Lower lobe of right lung (tissue), 2 donors: ENCODE results near the gene S100A8. TPM values are rescaled to one million over a fixed set of nuclear protein-coding genes. Genes with fewer than 3 reads are reported as not detected.

ENCODE experiments used
- ATAC-seq, 2 donors: fragments of 200-7000 bp; cut with Tn5 transposase; one replicate each; pipeline ENCODE4 v1.9.1; 2020 to 2022; ENCODE audit warnings: mild to moderate bottlenecking in 2 of 2, moderate library complexity in 2 of 2
- DNase-seq: peaks from one replicate; pipeline ENCODE4 v3.0.0-alpha.2; 2020
- H3K27ac ChIP-seq: fragments of 200-600 bp; one replicate; pipeline ENCODE4 v1.8.0; 2022
- H3K27me3 ChIP-seq: fragments of 200-600 bp; one replicate; pipeline ENCODE4 v1.8.0; 2022; ENCODE audit warnings: low read depth
- H3K36me3 ChIP-seq: fragments of 200-600 bp; one replicate; pipeline ENCODE4 v1.8.0; 2022; ENCODE audit warnings: mild to moderate bottlenecking
- H3K4me1 ChIP-seq: fragments of 200-600 bp; one replicate; pipeline ENCODE4 v1.8.0; 2022
- H3K4me3 ChIP-seq: fragments of 200-600 bp; one replicate; pipeline ENCODE4 v1.8.0; 2022; ENCODE audit warnings: mild to moderate bottlenecking
- H3K9me3 ChIP-seq: fragments of 200-600 bp; one replicate; pipeline ENCODE4 v1.8.0; 2022
- intact Hi-C: fragments of 100-400 bp; cut with DNase I; formaldehyde crosslinking; loops from one replicate; pipeline ENCODE4 v1.11.0; 2022
- total RNA-seq: library from RNA; stranded (reverse); fragmentation: NEBNext Ultra II Directional; extraction: Animal tissue kit (Norgen Biotek cat#: 25700); gene quantifications from one replicate; pipeline ENCODE4 v1.2.1, GENCODE V29; 2021
- TF ChIP-seq, protein P1 (sequence below): fragments of 200-600 bp; IDR thresholded peaks from one replicate; pipeline ENCODE4 v1.8.0; 2022; ENCODE audit warnings: antibody characterized with exemption, mild to moderate bottlenecking
- donor health status: DM: no; HTN: yes; CAD: no; lungs with severe emphysema.

Gene S100A8
- total RNA-seq, 1 donor from 2014 or later: 622 TPM

DNA sequence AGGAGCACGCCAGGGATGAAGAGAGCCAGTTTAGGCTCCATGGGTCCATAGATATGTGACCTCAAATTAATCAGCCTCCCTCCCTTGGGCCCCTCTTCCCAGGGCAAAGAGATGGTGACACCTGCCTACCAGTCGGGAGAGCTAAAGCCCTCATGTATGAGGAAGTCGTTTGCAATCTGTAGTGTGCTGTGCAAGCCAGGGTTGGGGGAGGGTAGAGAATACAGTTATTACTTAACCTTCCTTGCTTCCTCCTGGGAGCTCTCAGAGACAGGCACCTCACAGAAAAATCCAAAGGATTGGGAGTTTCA, 46.2 kb downstream of the S100A8 start:
- Histone ChIP-seq H3K36me3 (no peaks in the 10 kb centered on the region), H3K9me3 (no peaks in the 10 kb centered on the region), H3K4me1 (peaks cover 23% of the 10 kb centered on the region), H3K27me3 (peaks cover 32% of the 10 kb centered on the region), H3K4me3 (no peak overlapping the region), H3K27ac (no peak overlapping the region)
- ATAC-seq (peak; percentile 70 to 84), DNase-seq (no peak)
- intact Hi-C loops: no loop called here
- TF ChIP-seq, protein P1, sequence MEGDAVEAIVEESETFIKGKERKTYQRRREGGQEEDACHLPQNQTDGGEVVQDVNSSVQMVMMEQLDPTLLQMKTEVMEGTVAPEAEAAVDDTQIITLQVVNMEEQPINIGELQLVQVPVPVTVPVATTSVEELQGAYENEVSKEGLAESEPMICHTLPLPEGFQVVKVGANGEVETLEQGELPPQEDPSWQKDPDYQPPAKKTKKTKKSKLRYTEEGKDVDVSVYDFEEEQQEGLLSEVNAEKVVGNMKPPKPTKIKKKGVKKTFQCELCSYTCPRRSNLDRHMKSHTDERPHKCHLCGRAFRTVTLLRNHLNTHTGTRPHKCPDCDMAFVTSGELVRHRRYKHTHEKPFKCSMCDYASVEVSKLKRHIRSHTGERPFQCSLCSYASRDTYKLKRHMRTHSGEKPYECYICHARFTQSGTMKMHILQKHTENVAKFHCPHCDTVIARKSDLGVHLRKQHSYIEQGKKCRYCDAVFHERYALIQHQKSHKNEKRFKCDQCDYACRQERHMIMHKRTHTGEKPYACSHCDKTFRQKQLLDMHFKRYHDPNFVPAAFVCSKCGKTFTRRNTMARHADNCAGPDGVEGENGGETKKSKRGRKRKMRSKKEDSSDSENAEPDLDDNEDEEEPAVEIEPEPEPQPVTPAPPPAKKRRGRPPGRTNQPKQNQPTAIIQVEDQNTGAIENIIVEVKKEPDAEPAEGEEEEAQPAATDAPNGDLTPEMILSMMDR: no peak

DNA sequence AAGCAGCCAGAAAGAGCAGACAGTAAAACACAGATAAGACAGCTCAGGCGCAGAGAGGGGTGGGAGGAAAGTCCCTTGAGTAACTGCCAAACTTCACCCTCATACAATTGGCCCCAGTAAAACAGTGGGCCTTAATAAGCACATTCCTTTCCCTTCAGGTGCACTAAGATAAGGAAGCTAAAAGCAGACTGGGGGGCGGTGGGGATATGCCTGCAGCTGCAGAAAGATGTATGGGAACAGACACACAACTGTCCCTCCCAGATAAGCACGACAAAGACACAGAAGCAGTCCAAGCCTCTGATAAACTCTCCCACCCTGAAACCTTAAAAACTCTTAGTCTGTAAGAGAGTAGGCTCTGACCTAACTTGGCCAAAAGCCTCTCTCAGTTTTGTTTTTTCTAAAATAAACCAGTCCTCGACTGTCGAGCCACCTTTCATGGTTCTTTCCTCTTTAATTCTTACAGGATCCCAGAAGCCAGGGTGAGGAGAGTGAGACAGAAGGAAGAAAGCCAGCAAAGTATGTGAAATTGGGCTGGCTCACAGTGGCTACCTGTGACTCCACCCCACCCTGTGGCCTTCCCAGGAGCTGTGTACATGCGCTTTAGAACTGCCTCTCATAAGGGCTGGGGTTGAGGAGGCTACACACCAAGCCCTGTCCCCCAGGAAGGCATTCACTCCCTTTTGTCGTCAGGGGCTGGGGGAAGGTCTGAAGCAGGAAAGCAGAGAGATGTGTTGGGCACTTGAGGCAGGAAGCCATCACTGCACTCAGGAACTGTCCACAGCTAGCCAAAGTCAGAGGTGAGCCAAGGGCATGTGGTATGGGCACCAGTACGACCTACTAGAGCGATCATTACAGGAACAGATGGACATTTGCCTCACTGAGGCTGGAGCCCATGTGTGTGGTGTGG, 46.8 kb downstream of the S100A8 start:
- Histone ChIP-seq H3K27me3 (peaks cover 30% of the 10 kb centered on the region), H3K27ac (no peak overlapping the region), H3K9me3 (no peaks in the 10 kb centered on the region), H3K36me3 (no peaks in the 10 kb centered on the region), H3K4me3 (no peak overlapping the region), H3K4me1 (peaks cover 23% of the 10 kb centered on the region)
- intact Hi-C loops: no loop called here
- DNase-seq: no peak
- peak in 1 of 2 donors; percentile 17 for ATAC-seq
- TF ChIP-seq, protein P1: no peak

- ATAC-seq: no peak
- no peaks in the 10 kb centered on the region for H3K9me3 ChIP-seq
- peaks cover 22% of the 10 kb centered on the region for H3K27me3 ChIP-seq
- intact Hi-C loops: no loop called here
- no peak overlapping the region for H3K4me3 ChIP-seq
- TF ChIP-seq, protein P1: no peak
- H3K27ac ChIP-seq: no peak overlapping the region
- H3K36me3 ChIP-seq: no peaks in the 10 kb centered on the region
- no peak for DNase-seq
- H3K4me1 ChIP-seq: peaks cover 23% of the 10 kb centered on the region
Measured at GRCh38 chr1:153343040-153343681, 47.7 kb downstream of the S100A8 start.

DNA sequence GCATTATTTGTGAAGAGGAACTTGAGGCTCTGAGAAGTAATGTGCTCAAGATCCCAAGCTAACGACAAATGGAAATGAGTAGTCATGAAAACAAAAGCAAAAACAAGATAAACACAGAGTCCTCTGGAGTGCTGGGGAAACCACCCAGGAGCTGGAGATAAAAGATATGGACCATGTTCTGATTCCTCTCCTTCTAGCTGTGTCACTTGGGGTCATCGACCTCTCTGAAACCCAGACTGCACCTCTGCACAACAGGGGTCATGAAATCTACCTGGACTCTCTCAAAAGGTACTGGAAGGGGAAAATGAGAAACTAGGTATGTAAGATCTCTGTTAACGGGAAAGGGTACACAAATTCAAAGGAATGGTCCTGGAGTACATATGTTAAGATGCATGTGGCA, 48.7 kb downstream of the S100A8 start:
- Histone ChIP-seq H3K4me1 (peaks cover 23% of the 10 kb centered on the region), H3K27me3 (peaks cover 22% of the 10 kb centered on the region), H3K36me3 (no peaks in the 10 kb centered on the region), H3K4me3 (no peak overlapping the region), H3K27ac (no peak overlapping the region), H3K9me3 (no peaks in the 10 kb centered on the region)
- TF ChIP-seq, protein P1: no peak
- intact Hi-C loops: no loop called here
- no peak for DNase-seq
- ATAC-seq: no peak

GRCh38 chr1:153341431-153341934, 49.4 kb downstream of the S100A8 start:
- Histone ChIP-seq H3K4me3 (no peak overlapping the region), H3K9me3 (no peaks in the 10 kb centered on the region), H3K4me1 (peaks cover 21% of the 10 kb centered on the region), H3K36me3 (no peaks in the 10 kb centered on the region), H3K27me3 (peaks cover 16% of the 10 kb centered on the region), H3K27ac (no peak overlapping the region)
- intact Hi-C loops: no loop called here
- TF ChIP-seq, protein P1: no peak
- ATAC-seq (no peak), DNase-seq (no peak)
